ENCODE measurements around the gene SPATS2L. TPM values are rescaled to one million over a fixed set of nuclear protein-coding genes. Genes with fewer than 3 reads are reported as not detected.

SPATS2L gene
- total and polyA plus RNA-seq, 2 experiments from 2014 or later: 118 to 154 TPM

GRCh38 chr2:200331061-200331400 lies 24.5 kb downstream of the SPATS2L start (continued):
- TF ChIP-seq CTCF (conservative IDR thresholded peaks at IDR 0.05; ENCODE audit: low read depth in 2 of 2): no peak
- no peak for TF ChIP-seq STAT1 (IDR thresholded peaks at IDR 0.05; ENCODE audit: unreplicated experiment)

- Histone ChIP-seq H3K9me2 (ENCODE audit: insufficient read depth) (no peaks in the 10 kb centered on the region; the same call in 1 of the 2 replicates), H3K4me3 (no peak overlapping the region), H3K27me3 (ENCODE audit: insufficient read depth) (no peaks in the 10 kb centered on the region), H3K27ac (ENCODE audit: low read depth) (no peak overlapping the region; the same call in none of the 2 replicates), H3K79me2 (replicated peaks; ENCODE audit: insufficient read depth) (peaks cover 100% of the 10 kb centered on the region), H4K20me1 (replicated peaks; ENCODE audit: insufficient read depth) (peaks cover 9% of the 10 kb centered on the region; the same call in 1 of the 2 replicates), H3K4me1 (ENCODE audit: insufficient read depth) (peaks cover 30% of the 10 kb centered on the region; the same call in 1 of the 2 replicates), H2AFZ (no peak overlapping the region), H3F3A (replicated peaks; ENCODE audit: low read depth) (0 out of 2 replicates have a peak, but pooled peaks cover 3% of the 10 kb centered on the region), H3K36me3 (ENCODE audit: insufficient read depth) (peaks cover 21% of the 10 kb centered on the region; the same call in 1 of the 2 replicates), H3K4me2 (no peak overlapping the region)
- H3K27me3 Mint-ChIP-seq (ENCODE audit: insufficient read depth, low read depth, poor library complexity): no peaks in the 10 kb centered on the region
- peaks cover 37% of the 10 kb centered on the region for H3K4me1 Mint-ChIP-seq
- H3K9me3 Mint-ChIP-seq: peaks cover 11% of the 10 kb centered on the region; the same call in 2 of the 3 replicates
- no peak overlapping the region for H3K27ac Mint-ChIP-seq
- no peak overlapping the region for H3K4me3 Mint-ChIP-seq
- ATAC-seq: no peak; the same call in 2 of the 3 replicates
- DNase-seq (ENCODE audit: low spot score): no peak
- TF ChIP-seq CTCF (conservative IDR thresholded peaks at IDR 0.05; ENCODE audit: low read depth in 2 of 2): no peak
- no peak for TF ChIP-seq REST (IDR thresholded peaks at IDR 0.05; ENCODE audit: unreplicated experiment)
- no peak for TF ChIP-seq EZH2 (IDR thresholded peaks at IDR 0.05; ENCODE audit: low read depth, unreplicated experiment)
- peaks cover 46% of the 10 kb centered on the region for H3K36me3 Mint-ChIP-seq (ENCODE audit: low read depth)
Measured at GRCh38 chr2:200335657-200336056, 29.2 kb downstream of the SPATS2L start.

All from GM23338 (cell line).